HFFc6 (cell line): Measurements from ENCODE around the gene ALDH3B2. TPM values are rescaled to one million over a fixed set of nuclear protein-coding genes. Genes with fewer than 3 reads are reported as not detected.

Experiments
- DNase-seq: peaks from one replicate; pipeline ENCODE4 v3.0.0-alpha.2; 2018
- H3K27ac Mint-ChIP-seq: 2 replicates; pipeline ENCODE4 v1.8.0; 2020; ENCODE audit warnings: mild to moderate bottlenecking, mixed read lengths
- H3K27me3 Mint-ChIP-seq: 2 replicates; pipeline ENCODE4 v1.8.0; 2021; ENCODE audit warnings: mild to moderate bottlenecking, moderate library complexity, mixed read lengths; ENCODE audit not compliant: insufficient read depth
- H3K36me3 Mint-ChIP-seq: 2 replicates; pipeline ENCODE4 v1.8.0; 2021; ENCODE audit warnings: low read depth, mixed read lengths
- H3K4me1 Mint-ChIP-seq: 2 replicates; pipeline ENCODE4 v1.8.0; 2020; ENCODE audit warnings: low read depth, mixed read lengths
- H3K4me3 Mint-ChIP-seq: 2 replicates; pipeline ENCODE4 v1.8.0; 2020; ENCODE audit warnings: mild to moderate bottlenecking, moderate library complexity, mixed read lengths
- H3K9me3 Mint-ChIP-seq: 2 replicates; pipeline ENCODE4 v1.8.0; 2020; ENCODE audit warnings: mild to moderate bottlenecking, mixed read lengths
- total RNA-seq, 6 experiments: library from RNA; stranded (reverse); fragmentation: NEBNext Ultra II Directional; extraction: Animal tissue kit (Norgen Biotek cat#: 25700); gene quantifications; 2 replicates in 1 of 6; 3 replicates in 5 of 6; pipeline ENCODE4 v1.2.3, GENCODE V29; 2021
- TF ChIP-seq, protein P1 (sequence below): fragments of 200-600 bp; sonication (generic); IDR thresholded peaks from 2 replicates; pipeline ENCODE4 v1.5.0; 2021; ENCODE audit warnings: antibody characterized with exemption, mild to moderate bottlenecking

ALDH3B2 gene
- total RNA-seq, 6 experiments from 2014 or later: not detected

DNA sequence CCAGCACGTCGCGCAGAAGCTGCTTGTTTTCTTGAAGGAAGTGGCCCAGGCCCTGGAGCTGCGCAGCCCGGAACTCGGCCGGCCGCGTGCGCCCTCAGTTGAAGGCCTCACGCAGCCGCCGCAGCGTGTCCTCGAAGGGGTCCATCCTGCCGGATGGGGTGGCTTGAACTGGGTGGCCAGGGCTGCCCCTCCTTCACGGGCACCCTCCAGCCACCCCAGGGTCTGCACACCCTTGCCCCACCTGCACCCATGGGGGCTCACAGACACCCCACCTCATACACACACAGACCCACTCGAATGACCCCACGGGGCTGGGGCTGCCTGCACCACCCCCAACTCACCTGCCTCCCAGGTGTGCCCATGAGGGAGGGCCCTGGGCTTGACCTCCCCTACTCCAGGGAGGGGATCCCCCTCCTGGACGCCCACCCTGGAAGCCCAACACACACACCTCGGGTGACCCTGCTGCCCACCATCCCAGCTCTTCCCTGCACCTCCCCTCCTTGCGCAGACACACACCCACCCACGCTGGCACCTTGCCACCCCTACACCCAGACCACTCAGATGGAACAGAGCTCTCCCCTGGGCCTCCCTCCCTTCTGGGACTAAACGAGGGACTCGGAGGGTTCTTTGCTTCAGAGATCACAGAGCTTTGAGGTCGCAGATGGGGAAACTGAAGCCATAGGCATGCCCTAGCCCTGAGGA lies 6.8 kb downstream of the ALDH3B2 start:
- H3K27me3 Mint-ChIP-seq: peaks cover 9% of the 10 kb centered on the region; the same call in 1 of the 2 replicates
- no peak for DNase-seq
- TF ChIP-seq, protein P1, sequence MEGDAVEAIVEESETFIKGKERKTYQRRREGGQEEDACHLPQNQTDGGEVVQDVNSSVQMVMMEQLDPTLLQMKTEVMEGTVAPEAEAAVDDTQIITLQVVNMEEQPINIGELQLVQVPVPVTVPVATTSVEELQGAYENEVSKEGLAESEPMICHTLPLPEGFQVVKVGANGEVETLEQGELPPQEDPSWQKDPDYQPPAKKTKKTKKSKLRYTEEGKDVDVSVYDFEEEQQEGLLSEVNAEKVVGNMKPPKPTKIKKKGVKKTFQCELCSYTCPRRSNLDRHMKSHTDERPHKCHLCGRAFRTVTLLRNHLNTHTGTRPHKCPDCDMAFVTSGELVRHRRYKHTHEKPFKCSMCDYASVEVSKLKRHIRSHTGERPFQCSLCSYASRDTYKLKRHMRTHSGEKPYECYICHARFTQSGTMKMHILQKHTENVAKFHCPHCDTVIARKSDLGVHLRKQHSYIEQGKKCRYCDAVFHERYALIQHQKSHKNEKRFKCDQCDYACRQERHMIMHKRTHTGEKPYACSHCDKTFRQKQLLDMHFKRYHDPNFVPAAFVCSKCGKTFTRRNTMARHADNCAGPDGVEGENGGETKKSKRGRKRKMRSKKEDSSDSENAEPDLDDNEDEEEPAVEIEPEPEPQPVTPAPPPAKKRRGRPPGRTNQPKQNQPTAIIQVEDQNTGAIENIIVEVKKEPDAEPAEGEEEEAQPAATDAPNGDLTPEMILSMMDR: no peak
- no peaks in the 10 kb centered on the region for H3K4me1 Mint-ChIP-seq
- H3K9me3 Mint-ChIP-seq: no peaks in the 10 kb centered on the region
- H3K4me3 Mint-ChIP-seq: no peak overlapping the region
- H3K27ac Mint-ChIP-seq: no peak overlapping the region
- no peaks in the 10 kb centered on the region for H3K36me3 Mint-ChIP-seq

GRCh38 chr11:67666676-67667489 lies 7.5 kb downstream of the ALDH3B2 start:
- H3K4me3 Mint-ChIP-seq: no peak overlapping the region
- peaks cover 14% of the 10 kb centered on the region for H3K27me3 Mint-ChIP-seq
- no peaks in the 10 kb centered on the region for H3K9me3 Mint-ChIP-seq
- no peaks in the 10 kb centered on the region for H3K36me3 Mint-ChIP-seq
- H3K27ac Mint-ChIP-seq: no peak overlapping the region
- TF ChIP-seq, protein P1: no peak
- no peak for DNase-seq
- no peaks in the 10 kb centered on the region for H3K4me1 Mint-ChIP-seq

DNA sequence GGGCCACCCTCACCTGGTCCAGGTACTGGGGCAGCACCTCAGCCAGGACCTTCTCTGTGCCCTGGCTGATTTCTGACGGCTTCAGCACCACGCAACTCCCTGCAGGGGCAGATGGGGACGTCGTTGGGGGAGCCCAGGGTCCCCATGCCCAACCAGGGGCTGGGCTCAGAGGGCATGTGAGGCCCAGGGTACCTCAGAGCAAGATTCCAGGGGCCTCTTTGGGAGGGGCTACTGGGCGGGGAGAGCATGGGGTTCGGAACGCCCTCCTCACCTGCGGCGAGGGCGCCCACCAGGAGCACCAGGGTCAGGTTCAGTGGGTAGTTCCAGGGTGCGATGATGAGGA lies 8.1 kb downstream of the ALDH3B2 start:
- H3K4me1 Mint-ChIP-seq: no peaks in the 10 kb centered on the region
- DNase-seq: no peak
- TF ChIP-seq, protein P1: no peak
- no peak overlapping the region for H3K4me3 Mint-ChIP-seq
- H3K36me3 Mint-ChIP-seq: no peaks in the 10 kb centered on the region
- no peaks in the 10 kb centered on the region for H3K9me3 Mint-ChIP-seq
- peaks cover 19% of the 10 kb centered on the region for H3K27me3 Mint-ChIP-seq
- H3K27ac Mint-ChIP-seq: no peak overlapping the region

DNA sequence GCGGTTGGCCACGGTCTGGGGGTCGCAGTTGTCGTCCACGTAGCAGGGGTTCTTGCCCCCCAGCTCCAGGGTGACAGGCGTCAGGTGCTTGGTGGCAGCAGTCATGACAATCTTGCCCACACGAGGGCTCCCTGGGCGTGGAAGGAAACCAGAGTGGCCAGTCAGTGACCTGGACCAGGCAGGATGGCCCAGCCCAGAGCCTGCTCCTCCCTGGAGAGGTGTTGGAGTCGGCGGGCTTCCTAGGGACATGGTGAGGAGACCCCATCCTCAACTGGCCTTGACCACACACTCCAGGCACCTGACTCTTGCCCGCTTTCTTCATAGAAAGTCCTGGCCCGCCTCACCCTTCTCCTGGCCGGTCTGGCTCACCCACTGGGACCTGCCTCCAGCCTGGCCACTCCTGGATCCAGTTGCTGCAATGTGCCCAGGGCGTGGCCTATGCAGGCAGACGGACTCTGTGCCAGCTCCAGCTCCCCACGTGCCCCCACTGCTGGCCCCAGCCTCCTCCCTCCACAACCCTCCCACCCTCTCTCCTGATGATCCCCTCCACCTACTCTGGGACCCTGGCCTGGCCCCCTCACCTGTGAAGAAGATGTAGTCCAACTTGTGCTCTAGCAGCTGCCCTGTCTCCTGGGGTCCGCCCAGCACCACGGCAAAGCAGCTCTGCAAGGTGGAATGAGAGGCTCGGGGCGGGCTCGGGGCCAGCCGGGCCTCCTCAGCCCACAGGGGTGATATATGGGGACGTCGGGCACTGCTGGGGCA lies 8.7 kb downstream of the ALDH3B2 start:
- TF ChIP-seq, protein P1: peak; percentile 60
- no peak for DNase-seq
- peaks cover 20% of the 10 kb centered on the region for H3K27me3 Mint-ChIP-seq
- no peaks in the 10 kb centered on the region for H3K4me1 Mint-ChIP-seq
- no peaks in the 10 kb centered on the region for H3K36me3 Mint-ChIP-seq
- no peak overlapping the region for H3K4me3 Mint-ChIP-seq
- no peak overlapping the region for H3K27ac Mint-ChIP-seq
- no peaks in the 10 kb centered on the region for H3K9me3 Mint-ChIP-seq

- Mint-ChIP-seq H3K27me3 (peaks cover 22% of the 10 kb centered on the region), H3K9me3 (no peaks in the 10 kb centered on the region), H3K4me3 (no peak overlapping the region), H3K4me1 (no peaks in the 10 kb centered on the region), H3K36me3 (no peaks in the 10 kb centered on the region), H3K27ac (no peak overlapping the region)
- no peak for DNase-seq
- TF ChIP-seq, protein P1: no peak
These were observed 9.5 kb downstream of the ALDH3B2 start for GRCh38 chr11:67664696-67665540.
